Activated T-helper 9 cell treated with anti-CD3 and anti-CD28 coated beads, Interleukin-2, amount 50 U/mL, for 16 hours (primary cell): Measurements from ENCODE around the gene MRTFA.
"Not testable (repeated sequence)": the region's sequence is repeated elsewhere in the genome, so short reads cannot be mapped to it uniquely, and the experiment has no call there.

Experiments used
- DNase-seq: peaks from one replicate; pipeline ENCODE4 v3.0.0-alpha.2; 2020; ENCODE audit warnings: low read depth

Gene MRTFA

GRCh38 chr22:40659166-40659565 is 22.6 kb upstream of the MRTFA start:
- DNase-seq = no peak

- DNase-seq = not testable (repeated sequence)
Observed at GRCh38 chr22:40656651-40657050, 20.1 kb upstream of the MRTFA start.

- DNase-seq = not testable (repeated sequence)
Observed at GRCh38 chr22:40655941-40656340, 19.4 kb upstream of the MRTFA start.

- no peak for DNase-seq
Observed at GRCh38 chr22:40654522-40655167, 18.1 kb upstream of the MRTFA start.

- DNase-seq = no peak
Observed at GRCh38 chr22:40653361-40653760, 16.8 kb upstream of the MRTFA start.

GRCh38 chr22:40651563-40652501 is 15.3 kb upstream of the MRTFA start:
- peak; percentile 84 for DNase-seq

GRCh38 chr22:40651057-40651456 is 14.5 kb upstream of the MRTFA start:
- DNase-seq = no peak

GRCh38 chr22:40648386-40648785 is 11.9 kb upstream of the MRTFA start:
- DNase-seq = no peak

GRCh38 chr22:40645579-40646197 is 9.2 kb upstream of the MRTFA start:
- no peak for DNase-seq

GRCh38 chr22:40642316-40642715 is 5.8 kb upstream of the MRTFA start:
- DNase-seq = no peak

GRCh38 chr22:40641269-40641668 is 4.8 kb upstream of the MRTFA start:
- no peak for DNase-seq

GRCh38 chr22:40638261-40638660 is 1.7 kb upstream of the MRTFA start:
- no peak for DNase-seq

GRCh38 chr22:40637183-40638150 is 948 bp upstream of the MRTFA start:
- DNase-seq = peak; percentile 42

GRCh38 chr22:40635940-40636379 is 559 bp downstream of the MRTFA start:
- no peak for DNase-seq

- DNase-seq = no peak
Observed at GRCh38 chr22:40635043-40635939, 1.2 kb downstream of the MRTFA start.

GRCh38 chr22:40634119-40634903 is 2.2 kb downstream of the MRTFA start:
- DNase-seq = no peak

- no peak for DNase-seq
Observed at GRCh38 chr22:40633036-40633435, 3.5 kb downstream of the MRTFA start.

GRCh38 chr22:40631925-40632324 is 4.6 kb downstream of the MRTFA start:
- DNase-seq = no peak

- no peak for DNase-seq
Observed at GRCh38 chr22:40628354-40629042, 8.0 kb downstream of the MRTFA start.
